ENCODE data around the gene PARD3.

Gene PARD3

DNA sequence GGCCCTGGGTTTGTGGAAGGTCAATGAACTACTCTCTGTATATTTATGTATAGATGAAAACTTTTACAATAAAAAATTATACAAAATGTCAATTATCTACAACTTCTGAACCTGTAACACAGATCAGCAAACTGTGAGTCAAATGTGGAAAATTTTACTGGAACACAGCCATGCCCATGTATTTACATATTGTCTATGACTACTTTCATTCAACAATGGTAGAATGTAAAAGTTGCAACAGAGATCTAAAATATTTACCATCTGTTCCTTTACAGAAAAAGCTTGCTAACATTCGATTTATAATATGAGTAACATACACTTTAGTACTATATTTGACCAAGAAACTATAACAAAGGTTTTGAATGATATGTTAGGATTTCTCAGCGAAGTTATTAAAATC is 481.6 kb downstream of the PARD3 start:
- H3K4me3 ChIP-seq (ENCODE audit: low read depth, low read length) = no peak overlapping the region
- in situ Hi-C loops (cut with HindIII; ENCODE audit: low sequenced_read_pairs) = no loop called here
- TF ChIP-seq, protein P1, sequence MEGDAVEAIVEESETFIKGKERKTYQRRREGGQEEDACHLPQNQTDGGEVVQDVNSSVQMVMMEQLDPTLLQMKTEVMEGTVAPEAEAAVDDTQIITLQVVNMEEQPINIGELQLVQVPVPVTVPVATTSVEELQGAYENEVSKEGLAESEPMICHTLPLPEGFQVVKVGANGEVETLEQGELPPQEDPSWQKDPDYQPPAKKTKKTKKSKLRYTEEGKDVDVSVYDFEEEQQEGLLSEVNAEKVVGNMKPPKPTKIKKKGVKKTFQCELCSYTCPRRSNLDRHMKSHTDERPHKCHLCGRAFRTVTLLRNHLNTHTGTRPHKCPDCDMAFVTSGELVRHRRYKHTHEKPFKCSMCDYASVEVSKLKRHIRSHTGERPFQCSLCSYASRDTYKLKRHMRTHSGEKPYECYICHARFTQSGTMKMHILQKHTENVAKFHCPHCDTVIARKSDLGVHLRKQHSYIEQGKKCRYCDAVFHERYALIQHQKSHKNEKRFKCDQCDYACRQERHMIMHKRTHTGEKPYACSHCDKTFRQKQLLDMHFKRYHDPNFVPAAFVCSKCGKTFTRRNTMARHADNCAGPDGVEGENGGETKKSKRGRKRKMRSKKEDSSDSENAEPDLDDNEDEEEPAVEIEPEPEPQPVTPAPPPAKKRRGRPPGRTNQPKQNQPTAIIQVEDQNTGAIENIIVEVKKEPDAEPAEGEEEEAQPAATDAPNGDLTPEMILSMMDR (IDR thresholded peaks at IDR 0.05; ENCODE audit: low read depth, low read length) = no peak
- no peak for DNase-seq (ENCODE audit: low read depth, low spot score)

DNA sequence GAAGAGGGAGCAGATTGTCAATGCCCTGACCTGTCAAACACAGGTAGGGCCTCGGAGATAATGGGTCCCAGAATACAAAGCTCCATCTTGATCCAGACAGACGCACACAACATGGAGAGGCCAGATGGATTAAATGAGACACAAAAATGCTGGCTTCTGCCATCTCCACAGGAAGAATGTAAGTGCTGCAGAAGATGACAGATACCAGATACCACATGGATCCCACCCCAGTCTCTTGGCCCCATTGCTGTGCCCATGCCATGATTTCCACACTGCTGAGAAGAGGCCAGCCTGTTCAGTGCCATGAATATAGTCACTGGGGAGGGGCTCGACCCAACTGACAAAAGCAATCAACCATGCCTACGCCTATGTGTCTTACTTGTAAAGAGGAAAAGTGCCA is 487.9 kb downstream of the PARD3 start:
- TF ChIP-seq, protein P1 (IDR thresholded peaks at IDR 0.05; ENCODE audit: low read depth, low read length) = no peak
- no peak for DNase-seq (ENCODE audit: low read depth, low spot score)
- H3K4me3 ChIP-seq (ENCODE audit: low read depth, low read length) = no peak overlapping the region
- in situ Hi-C loops (cut with HindIII; ENCODE audit: low sequenced_read_pairs) = no loop called here

DNA sequence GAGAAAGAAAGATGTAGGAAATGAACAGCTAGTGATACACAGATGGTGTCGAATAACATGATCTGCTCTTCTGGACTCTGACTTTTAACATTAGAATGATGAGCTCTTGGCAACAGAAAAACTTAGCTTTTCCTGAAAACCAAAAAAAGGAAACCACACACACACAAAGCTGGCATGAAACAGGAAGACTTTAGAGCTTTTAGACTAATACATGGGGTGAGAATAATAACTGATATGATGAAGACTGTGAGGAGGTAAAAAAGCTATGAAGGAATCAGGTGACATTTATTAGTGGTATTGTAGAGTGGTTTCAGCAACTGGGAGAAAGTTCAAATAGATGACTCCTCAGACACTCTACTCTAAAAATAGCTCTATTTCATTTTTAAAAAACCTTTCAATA is 491.9 kb downstream of the PARD3 start:
- H3K4me3 ChIP-seq (ENCODE audit: low read depth, low read length) = no peak overlapping the region
- TF ChIP-seq, protein P1 (IDR thresholded peaks at IDR 0.05; ENCODE audit: low read depth, low read length) = no peak
- peak; percentile 46 for DNase-seq (ENCODE audit: low read depth, low spot score)
- in situ Hi-C loops (cut with HindIII; ENCODE audit: low sequenced_read_pairs) = no loop called here

DNA sequence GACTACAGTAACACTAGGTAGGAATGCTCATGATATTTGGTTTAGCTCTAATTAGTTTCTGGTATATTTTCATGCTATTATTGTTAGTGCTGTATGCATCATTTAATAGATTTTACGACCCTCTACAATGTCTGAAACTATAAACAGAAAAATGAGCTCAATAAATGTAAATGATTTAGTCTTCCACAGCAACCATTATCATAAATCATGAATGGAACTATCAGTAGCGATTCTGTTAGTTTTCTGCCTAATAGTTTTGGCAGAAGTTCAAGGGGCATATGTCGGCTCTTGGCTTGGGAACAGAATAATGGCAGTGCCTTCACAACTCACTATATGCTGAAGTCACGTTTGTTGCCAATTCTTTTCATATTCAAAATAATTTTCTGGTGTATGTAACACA is 494.8 kb downstream of the PARD3 start:
- no peak for DNase-seq (ENCODE audit: low read depth, low spot score)
- H3K4me3 ChIP-seq (ENCODE audit: low read depth, low read length) = no peak overlapping the region
- TF ChIP-seq, protein P1 (IDR thresholded peaks at IDR 0.05; ENCODE audit: low read depth, low read length) = no peak
- in situ Hi-C loops (cut with HindIII; ENCODE audit: low sequenced_read_pairs) = no loop called here

DNA sequence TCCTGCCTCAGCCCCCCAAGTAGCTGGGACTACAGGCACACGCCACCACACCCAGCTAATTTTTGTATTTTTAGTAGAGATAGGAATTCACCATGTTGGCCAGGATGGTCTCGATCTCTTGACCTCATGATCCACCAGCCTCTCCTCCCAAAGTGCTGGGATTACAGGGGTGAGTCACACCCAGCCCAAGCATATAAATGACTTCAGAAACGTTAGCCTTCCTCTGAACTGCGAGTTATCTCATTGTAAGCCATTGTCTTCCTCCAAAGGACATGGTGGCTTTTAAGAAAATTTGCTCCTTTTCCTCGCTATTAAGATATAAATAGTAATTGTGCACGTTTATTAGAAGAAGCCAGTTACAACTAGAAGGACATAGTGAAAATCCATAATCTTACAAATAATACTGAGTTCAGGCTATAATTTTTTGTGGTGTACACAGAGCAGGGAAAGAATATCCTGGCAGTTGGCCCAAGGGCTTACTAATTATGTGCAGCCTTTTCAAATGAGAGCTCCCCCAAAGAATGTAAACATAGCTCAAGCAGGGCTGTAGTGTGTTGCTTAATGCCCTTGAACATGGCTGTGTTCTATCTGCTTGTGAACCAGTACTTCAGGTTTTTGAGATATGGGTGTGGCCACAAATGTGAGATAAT is 495.8 kb downstream of the PARD3 start:
- TF ChIP-seq, protein P1 (IDR thresholded peaks at IDR 0.05; ENCODE audit: low read depth, low read length) = no peak
- H3K4me3 ChIP-seq (ENCODE audit: low read depth, low read length) = no peak overlapping the region
- in situ Hi-C loops (cut with HindIII; ENCODE audit: low sequenced_read_pairs) = no loop called here
- DNase-seq (ENCODE audit: low read depth, low spot score) = peak; percentile 86

DNA sequence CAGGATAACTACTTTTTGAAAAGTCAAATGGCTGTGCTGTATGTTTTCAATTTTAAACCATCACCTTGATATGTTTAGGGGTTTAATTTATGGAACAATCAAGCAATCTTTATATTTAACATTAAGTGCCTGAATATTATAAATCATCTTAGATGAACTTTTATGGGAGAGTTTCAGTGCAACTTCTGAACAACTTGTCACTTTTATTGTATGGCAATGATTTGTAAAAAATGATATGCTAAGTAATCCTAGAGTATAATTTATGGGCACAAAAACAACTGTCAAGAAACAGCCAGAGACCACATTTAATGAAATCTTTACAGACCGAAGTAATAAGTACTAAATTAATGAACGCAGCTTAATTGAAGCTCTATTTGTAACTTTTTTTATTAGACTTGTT is 498.9 kb downstream of the PARD3 start:
- TF ChIP-seq, protein P1 (IDR thresholded peaks at IDR 0.05; ENCODE audit: low read depth, low read length) = no peak
- in situ Hi-C loops (cut with HindIII; ENCODE audit: low sequenced_read_pairs) = no loop called here
- DNase-seq (ENCODE audit: low read depth, low spot score) = no peak
- no peak overlapping the region for H3K4me3 ChIP-seq (ENCODE audit: low read depth, low read length)
